Measurements from ENCODE around the gene ETV3L.

DNA sequence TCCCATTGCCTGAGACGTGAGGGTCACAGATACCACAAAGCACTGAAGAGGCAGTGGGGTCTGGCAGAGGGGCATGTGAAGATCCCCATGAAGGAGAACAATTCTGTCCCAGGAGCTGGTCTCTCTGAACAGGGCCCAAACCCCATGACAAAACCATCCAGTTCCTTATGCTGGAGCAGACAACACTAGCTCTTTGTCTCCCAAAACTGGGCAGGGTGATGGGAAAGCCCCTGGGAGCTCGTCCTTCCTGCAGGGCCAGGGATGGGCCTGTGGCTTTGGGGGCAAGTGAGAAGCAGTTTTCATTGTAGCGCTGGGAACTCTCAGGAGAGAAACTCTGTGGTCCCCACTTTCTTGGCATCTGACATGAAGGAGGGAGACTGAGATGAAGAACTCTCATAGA is 8.8 kb downstream of the ETV3L start:
- TF ChIP-seq CTCF (IDR thresholded peaks at IDR 0.05 in 4 of 5, conservative IDR thresholded peaks at IDR 0.05 in 1 of 5) (no peak), POLR2A (IDR thresholded peaks at IDR 0.05) (no peak)

All from gastrocnemius medialis (tissue), 4 donors.